Diencephalon (tissue), 1 donor: Measurements from ENCODE around the gene DDIT4. TPM values are rescaled to one million over a fixed set of nuclear protein-coding genes. Genes with fewer than 3 reads are reported as not detected.

ENCODE experiments used
- total RNA-seq: library from RNA; depleted of rRNA; stranded (reverse); fragments of >200 nt; gene quantifications from one replicate; pipeline ENCODE4 v1.2.3, GENCODE V29; 2014

DDIT4 gene
- total RNA-seq, result 64.1 TPM

GRCh38 chr10:72273410-72274212 lies at the start of gene DDIT4:
DDIT4 (plus strand) TSS chr10:72273924; CDS start chr10:72274217, 293 bp downstream.

Other genes with a start within 250 kb of the DDIT4 start
- gene SPOCK2, start 185.4 kb upstream of the DDIT4 start, total RNA-seq, result 207 TPM
- gene ANAPC16, start 57.9 kb upstream of the DDIT4 start, total RNA-seq, result 44.3 TPM
- gene ASCC1, start 57.6 kb upstream of the DDIT4 start, total RNA-seq, result 36.7 TPM
- gene DNAJB12, start 81.0 kb downstream of the DDIT4 start, total RNA-seq, result 19.4 TPM